ENCODE results near the gene PARD3.

DNA sequence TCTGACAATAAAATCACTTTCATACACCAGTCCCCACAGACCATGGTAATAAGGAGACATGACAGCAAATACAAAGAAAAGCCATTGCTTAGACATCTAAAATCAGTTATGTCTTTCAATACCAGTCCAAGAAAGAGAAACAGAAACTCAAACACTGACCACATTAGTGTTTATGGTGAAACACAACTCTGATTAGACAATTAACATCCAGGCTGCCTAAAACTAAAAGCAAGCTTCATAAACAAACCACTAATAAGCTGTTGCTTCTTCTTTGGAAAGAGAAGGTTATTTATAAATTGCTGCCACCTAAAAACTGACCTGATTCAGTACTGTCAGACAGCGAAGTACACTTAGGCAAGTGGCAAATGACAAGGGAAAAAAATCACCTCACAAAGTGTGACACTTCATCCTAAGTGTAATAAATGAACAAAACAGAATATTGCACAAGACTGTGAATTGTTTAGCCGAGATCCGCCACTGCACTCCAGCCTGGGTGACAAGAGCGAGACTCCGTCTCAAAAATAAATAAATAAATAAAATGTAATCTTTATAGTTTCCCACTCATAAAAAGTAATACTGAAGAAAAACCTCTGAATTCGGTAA lies 277.4 kb downstream of the PARD3 start:
- TF ChIP-seq, protein P1, sequence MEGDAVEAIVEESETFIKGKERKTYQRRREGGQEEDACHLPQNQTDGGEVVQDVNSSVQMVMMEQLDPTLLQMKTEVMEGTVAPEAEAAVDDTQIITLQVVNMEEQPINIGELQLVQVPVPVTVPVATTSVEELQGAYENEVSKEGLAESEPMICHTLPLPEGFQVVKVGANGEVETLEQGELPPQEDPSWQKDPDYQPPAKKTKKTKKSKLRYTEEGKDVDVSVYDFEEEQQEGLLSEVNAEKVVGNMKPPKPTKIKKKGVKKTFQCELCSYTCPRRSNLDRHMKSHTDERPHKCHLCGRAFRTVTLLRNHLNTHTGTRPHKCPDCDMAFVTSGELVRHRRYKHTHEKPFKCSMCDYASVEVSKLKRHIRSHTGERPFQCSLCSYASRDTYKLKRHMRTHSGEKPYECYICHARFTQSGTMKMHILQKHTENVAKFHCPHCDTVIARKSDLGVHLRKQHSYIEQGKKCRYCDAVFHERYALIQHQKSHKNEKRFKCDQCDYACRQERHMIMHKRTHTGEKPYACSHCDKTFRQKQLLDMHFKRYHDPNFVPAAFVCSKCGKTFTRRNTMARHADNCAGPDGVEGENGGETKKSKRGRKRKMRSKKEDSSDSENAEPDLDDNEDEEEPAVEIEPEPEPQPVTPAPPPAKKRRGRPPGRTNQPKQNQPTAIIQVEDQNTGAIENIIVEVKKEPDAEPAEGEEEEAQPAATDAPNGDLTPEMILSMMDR (IDR thresholded peaks at IDR 0.05; ENCODE audit: low read depth, low read length, poor library complexity, severe bottlenecking): no peak
- TF ChIP-seq EZH2phosphoT487 (IDR thresholded peaks at IDR 0.05; ENCODE audit: borderline replicate concordance, low read length): no peak
